ENCODE results near the gene CCDC88C.
A peak's percentile ranks its signal among the peaks of the same experiment; 100 is the strongest.
"Not testable (repeated sequence)": the region's sequence is repeated elsewhere in the genome, so short reads cannot be mapped to it uniquely, and the experiment has no call there.

CCDC88C gene, protein sequence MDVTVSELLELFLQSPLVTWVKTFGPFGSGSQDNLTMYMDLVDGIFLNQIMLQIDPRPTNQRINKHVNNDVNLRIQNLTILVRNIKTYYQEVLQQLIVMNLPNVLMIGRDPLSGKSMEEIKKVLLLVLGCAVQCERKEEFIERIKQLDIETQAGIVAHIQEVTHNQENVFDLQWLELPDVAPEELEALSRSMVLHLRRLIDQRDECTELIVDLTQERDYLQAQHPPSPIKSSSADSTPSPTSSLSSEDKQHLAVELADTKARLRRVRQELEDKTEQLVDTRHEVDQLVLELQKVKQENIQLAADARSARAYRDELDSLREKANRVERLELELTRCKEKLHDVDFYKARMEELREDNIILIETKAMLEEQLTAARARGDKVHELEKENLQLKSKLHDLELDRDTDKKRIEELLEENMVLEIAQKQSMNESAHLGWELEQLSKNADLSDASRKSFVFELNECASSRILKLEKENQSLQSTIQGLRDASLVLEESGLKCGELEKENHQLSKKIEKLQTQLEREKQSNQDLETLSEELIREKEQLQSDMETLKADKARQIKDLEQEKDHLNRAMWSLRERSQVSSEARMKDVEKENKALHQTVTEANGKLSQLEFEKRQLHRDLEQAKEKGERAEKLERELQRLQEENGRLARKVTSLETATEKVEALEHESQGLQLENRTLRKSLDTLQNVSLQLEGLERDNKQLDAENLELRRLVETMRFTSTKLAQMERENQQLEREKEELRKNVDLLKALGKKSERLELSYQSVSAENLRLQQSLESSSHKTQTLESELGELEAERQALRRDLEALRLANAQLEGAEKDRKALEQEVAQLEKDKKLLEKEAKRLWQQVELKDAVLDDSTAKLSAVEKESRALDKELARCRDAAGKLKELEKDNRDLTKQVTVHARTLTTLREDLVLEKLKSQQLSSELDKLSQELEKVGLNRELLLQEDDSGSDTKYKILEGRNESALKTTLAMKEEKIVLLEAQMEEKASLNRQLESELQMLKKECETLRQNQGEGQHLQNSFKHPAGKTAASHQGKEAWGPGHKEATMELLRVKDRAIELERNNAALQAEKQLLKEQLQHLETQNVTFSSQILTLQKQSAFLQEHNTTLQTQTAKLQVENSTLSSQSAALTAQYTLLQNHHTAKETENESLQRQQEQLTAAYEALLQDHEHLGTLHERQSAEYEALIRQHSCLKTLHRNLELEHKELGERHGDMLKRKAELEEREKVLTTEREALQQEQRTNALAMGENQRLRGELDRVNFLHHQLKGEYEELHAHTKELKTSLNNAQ (N-terminal part only)

DNA sequence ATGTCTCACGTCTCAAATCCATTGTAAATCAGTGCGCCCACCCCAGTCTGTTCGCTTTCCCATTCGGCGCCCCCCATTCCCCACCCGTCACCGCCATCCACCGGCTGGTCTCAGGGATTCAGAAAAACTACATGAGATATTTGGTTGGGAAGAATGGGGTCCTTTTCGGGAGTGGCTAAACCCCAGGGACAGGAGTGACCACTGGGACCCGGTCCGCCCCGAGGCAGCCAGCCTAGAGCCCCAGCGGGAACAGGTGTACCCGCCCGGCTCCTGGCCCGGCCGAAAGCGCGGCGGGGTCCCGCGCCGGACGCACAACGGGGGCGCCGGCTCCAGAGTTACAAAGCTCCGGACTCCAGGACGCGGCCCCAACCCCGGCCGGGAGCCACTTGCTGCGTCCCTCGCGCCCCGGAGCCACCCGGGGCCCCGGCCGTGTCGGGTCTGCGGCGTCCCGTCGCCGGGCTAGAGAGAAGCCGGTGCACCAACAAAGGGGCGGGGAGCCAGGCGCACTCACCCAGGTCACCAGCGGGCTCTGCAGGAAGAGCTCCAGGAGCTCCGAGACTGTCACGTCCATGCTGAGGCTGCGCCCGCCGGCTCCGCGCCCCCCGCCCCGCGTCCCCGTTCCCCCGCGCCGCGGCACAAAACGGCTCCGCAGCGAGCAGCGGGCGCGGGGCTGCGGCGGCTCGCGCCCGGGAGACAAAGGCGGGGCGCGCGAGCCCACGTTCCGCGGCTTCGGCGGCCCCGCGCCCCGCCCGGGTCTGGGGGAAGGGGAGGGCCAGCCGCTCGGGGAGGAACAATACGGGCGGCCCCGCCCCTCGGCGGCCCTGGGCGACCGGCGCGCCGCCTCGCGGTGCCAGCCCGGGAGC lies at the start of gene CCDC88C:
Gene CCDC88C, minus strand, starts transcription at position 701 of the 863 bp plus-strand sequence. Its CDS starts 130 bp downstream, at position 571.
- peak; percentile 77 for DNase-seq

DNA sequence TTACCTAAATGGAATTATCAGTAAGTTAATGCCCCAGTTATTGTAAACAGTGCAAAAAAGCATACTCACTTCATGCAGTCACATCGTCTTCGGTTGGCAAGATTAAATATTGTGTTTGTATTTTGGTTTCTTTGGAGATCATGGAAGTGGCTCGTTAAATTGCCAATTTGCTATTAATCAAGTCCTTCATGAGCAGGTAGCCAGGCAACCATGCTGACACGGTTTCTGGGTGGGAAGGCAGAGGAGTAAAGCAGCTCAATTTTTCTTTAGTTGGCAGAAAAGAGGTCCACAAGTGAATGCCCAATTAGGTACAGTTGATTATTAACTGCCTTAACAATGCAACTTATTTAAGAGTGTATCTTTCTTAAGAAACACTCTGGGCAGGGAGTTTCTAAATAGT lies 48.6 kb upstream of the CCDC88C start:
- no peak for DNase-seq

DNA sequence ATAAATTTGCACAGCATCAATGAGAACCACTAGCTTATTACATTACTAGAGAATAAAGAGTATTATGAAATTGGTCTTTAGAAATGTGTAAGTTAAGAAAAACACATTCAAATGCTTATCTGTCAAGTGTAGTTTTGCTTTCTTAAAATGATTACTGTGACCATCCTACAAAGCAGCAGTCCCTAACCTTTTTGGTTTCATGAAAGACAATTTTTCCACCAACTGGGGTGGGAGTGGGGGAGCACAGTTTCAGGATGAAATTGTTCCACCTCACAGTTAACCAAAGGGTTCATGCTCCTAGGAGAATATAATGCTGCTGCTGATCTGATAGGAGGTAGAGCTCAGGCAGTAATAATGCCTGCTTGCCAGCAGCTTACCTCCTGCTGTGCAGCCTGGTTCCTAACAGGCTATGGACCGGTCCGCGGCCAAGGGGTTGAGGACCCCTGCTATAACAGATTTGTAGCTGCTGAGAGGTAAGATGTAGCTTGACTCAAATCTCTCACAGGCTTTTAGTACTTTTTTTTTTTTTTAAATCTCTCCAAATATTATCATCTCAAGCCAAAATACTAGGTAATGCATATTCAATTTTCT lies 47.1 kb upstream of the CCDC88C start:
- DNase-seq = no peak

DNA sequence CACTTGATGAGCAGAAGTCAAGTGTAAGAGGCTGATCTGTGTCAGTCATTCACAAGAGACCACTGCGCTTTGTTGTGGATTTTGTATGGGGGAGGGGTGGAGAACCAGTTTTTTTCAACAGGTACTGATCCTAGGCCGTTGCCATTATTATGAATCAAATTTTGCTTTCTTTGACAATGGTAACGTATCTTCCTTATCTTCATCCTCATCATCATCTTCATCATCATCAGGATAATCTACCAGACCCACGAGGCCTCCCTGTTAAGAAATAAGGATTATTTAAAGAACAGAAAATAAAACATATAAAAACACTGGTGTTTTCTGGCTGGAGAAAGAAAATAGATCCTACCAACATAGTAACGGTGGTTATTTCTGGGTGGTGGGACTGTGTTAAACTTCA lies 41.0 kb upstream of the CCDC88C start:
- no peak for DNase-seq

DNA sequence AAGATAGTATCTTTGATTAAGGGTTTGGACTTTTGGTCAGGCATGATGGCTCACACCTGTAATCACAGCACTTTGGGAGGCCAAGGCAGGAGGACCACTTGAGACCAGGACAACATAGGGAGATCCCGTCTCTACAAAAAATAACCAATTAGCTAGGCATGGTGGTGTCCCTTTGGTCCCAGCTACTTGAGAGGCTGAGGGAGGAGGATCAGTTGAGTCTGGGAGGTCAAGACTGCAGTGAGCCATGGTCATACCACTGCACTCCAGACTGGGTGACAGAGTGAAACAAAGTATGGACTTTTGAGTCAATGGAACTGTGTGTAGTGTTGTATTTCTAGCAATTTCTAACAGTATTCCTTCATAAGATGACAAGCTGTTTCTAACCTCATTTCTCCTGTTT lies 38.7 kb upstream of the CCDC88C start:
- DNase-seq = no peak

DNA sequence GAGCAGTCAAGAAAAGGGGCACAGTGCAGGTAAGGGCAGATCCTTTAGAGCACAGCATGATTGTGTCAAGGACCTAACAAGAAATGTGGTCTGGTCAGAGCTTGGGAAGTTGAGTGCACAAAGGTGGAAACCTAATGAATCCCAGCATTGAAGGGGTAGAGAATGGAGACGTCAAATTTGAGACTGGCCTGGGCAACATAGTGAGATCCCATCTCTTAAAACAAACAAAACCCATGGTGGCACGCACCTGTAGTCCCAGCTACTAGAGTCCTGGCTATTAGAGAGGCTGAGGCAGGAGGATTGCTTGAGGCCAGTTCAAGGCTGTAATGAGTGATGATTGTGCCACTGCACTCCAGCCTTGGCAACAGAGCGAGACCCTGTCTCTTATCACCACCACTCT lies 37.0 kb upstream of the CCDC88C start:
- no peak for DNase-seq

DNA sequence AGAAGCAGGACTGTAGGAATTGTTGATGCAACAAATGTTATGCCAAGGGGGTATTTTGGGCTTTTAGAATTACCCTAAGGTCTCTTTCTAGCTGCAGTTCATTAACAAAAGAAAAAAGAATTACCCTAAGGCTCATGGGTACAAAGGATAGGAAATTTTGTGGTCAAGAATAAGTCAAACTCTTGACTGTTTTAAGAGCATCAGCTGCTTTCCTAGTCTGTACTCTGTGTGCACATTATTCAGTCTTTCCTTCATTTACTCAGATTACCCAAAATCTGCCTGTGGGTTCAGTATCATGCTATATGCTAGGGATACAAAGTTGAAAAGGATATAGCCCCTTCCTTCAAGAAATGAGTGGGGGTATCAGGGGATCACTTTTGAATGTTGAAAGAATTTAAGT lies 36.5 kb upstream of the CCDC88C start:
- no peak for DNase-seq

DNA sequence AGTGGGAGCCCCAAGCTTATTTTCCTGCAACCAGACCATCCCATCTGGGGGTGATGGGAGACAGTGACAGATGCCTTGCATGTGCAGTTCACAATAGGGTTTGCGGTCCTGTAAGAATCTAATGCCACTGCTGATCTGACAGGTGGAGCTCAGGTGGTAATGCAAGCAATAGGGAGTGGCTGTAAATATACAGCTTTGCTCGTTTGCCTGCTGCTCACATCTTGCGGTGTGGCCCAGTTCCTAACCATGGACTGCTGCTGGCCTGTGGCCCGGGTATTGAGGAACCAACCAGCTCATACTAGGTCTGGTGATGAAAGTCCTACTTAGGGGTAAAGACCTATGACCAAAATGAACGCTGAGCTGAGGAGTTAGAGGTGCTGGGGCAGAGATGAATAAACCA lies 36.1 kb upstream of the CCDC88C start:
- DNase-seq = no peak

DNA sequence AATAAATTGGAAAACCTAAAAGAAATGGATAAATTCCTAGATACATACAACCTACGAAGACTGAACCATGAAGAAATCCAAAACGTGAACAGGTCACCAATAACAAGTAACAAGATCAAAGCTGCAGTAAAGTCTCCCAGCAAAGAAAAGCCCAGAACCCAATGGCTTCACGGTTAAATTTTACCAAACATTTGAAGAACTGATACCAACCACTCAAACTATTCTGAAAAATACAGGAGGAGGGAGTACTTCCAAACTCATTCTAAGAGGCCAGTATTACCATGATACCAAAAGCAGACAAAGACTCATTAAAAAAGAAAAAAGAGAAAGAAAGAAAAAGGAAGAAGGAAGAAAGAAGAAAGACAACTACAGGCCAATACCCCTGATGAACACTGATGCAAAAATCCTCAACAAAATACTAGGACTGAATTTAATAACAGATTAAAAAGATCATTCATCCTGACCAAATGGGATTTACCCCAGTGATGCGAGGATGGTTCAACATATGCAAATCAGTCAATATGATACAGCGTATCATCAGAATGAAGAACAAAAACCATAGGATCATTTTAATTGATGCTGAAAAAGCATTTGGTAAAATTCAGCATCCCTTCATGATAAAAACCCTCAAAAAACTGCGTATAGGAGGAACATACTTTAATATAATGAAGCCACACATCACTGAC lies 26.9 kb upstream of the CCDC88C start:
- no peak for DNase-seq

DNA sequence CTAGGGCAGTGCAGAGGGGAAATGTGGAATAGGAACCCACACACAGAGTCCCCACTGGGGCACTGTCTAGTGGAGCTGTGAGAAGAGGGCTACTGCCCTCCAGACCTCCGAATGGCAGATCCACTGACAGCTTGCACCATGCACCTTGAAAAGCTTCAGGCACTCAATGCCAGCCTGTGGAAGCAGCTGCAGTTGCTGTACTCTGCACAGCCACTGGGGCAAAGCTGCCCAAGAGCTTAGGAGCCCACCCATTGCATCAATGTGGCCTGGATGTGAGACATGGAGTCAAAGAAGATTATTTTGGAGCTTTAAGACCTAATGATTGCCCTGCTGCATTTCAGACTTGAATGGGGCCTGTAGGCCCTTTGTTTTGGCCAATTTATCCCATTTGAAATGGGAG lies 21.7 kb upstream of the CCDC88C start:
- no peak for DNase-seq

DNA sequence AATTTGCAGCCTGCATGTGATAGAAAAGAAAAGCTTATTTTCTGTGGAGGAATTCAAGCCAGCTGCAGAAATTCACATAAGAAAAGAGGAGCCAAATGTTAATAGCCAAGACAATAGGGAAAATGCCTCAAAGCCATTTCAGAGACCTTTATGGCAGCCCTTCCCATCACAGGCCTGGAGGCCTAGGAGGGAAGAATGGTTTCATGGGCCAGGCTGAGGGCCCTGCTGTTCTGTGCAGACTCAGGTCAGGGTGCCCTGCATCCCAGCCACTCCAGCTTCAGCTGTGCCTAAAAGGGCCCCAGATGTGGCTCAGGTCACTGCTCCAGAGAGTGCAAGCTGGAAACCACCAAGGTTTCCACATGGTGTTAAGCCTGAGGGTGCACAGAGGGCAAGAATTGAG lies 21.2 kb upstream of the CCDC88C start:
- DNase-seq = no peak

DNA sequence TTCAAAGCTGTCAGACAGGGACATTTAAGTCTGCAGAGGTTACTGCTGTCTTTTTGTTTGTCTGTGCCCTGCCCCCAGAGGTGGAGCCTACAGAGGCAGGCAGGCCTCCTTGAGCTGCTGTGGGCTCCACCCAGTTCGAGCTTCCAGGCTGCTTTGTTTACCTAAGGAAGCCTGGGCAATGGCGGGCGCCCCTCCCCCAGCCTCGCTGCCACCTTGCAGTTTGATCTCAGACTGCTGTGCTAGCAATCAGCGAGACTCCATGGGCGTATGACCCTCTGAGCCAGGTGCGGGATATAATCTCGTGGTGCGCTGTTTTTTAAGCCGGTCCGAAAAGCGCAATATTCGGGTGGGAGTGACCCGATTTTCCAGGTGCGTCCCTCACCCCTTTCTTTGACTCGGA lies 18.6 kb upstream of the CCDC88C start:
- not testable (repeated sequence) for DNase-seq

DNA sequence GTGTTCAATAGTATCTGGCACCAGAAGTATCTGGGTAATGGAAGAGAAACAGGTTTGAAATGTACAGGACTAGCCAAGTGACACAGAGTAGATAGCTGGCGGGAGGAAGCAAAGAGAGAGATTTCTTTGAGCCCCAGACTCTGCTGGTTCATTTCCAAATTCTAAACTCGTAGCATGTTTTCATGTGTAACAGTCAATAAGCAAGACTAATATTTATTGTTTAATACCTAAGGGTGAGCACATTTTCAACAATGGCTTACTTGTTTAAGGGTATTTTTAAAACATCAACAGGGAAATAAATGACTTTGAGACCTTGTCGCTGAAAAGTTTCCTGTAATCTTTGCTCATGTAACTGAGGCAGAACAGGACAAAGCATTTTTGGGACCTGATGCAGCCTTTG lies 11.8 kb upstream of the CCDC88C start:
- no peak for DNase-seq

DNA sequence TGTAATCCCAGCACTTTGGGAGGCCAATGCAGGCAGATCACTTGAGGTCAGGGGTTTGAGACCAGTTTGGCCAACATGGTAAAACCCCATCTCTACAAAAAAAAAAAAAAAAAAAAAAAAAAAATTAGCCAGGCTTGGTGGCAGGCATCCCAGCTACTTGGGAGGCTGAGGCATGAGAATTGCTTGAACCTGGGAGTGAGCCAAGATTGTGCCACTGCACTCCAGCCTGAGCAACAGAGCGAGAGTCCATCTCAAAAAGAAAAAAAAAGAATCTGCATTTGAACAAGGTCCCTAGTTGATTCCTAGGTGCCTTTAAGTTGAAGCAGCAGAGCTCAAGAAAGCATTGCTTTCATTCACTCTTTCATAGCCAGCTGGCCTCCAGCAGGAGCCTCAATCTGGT lies 11.3 kb upstream of the CCDC88C start:
- DNase-seq = not testable (repeated sequence)

DNA sequence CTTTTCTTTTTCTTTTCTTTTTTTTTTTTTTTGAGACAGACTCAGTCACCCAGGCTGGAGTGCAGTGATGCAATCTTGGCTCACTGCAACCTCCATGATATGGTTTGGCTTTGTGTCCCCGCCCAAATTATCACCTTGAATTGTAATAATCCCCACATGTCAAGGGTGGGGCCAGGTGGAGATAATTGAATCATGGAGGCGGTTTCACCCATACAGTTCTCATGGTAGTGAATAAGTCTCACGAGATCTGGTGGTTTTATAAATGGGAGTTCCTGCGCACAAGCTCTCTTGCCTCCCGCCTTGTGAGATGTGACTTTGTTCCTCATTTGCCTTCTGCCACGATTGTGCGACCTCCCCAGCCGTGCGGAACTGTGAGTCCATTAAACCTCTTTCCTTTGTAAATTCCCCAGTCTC lies 7.9 kb upstream of the CCDC88C start:
- not testable (repeated sequence) for DNase-seq

DNA sequence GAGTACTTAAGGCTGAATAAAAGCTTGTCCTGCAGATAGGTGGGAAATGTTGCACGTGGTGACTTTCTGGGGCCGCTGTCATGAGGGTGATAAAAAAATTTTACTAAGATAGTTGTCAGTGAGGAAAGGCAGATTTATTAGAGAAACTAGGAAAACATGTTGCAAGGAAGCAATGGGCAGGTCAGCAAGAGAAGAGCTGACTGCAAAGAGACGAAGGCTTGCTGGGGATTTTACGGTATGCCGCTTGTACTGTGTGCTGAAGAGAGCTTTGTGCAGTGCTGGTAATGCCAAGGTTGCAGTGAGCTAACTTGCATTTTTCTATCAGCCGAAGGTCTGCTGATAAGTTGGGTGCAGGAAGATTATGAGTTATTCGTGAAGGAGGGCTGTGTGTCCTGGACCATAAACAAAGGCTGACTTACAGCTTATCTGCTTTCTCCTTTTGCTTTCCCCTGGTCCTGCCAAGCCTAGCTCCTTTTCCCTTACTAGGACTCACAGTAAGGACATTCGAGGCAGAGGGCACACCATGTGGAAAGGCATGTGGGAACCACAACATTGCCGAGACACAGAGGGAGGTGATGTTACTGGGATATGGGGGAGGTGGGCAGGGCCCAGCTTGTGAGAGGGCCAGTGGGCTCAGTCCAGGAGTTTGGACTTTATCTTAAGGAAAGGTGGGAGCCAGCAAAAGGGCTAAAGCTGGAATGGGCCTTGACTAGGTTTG lies 7.4 kb upstream of the CCDC88C start:
- no peak for DNase-seq

DNA sequence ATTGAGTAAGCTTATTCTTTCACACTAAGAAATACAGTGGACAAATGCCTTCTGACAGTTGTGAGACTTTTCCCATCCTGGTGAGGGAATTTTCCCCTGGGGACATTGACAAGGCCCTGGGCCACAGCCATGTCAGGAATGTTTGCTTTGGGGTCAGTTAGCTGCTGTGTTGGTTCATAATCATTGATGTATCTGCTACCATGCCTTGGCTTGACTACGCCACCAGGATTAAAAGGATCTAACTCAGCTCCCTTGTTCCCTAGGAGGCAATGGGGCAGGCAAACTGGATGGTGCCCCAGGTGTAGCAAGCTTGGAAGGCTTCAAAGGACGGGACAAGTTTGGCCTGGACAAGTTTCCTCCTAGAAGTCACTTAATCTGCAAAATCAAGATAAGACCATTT lies 3.1 kb upstream of the CCDC88C start:
- no peak for DNase-seq

DNA sequence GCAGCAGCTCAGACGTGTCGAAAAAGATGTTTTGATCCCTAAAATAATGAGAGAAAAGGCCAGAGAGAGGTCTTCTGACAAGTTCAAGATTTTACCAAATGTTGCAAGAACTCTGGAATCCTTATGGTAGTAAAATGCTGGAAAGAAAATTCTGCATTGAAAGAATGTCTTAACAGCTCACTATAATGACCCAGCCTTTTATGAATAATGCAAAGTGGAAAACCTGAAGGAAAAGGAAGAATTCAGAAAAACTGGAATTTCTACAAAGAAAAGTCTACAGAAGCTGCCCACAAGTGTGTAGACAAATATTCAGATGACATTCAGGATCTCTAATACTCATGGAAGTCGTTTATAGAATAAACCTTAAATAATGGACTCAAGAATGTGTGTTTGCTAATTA lies 1.8 kb upstream of the CCDC88C start:
- DNase-seq = no peak

DNA sequence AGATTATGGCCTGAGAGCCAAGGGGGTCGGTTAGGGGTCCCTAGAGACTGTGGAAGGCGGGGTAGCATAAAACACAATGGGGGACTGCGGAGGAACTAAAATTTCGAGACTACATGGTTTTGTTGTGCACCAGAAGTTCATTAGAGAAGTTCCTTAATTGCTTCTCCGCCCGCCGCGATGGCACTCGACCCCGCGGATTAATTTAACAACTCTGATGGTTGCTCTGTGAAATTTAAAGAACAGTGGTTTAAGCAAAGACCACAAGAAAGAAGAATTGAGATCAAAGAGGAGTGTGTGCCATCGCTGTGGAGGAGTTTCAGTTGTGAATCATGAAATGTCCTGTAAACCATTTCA lies 1.4 kb upstream of the CCDC88C start:
- peak; percentile 83 for DNase-seq

DNA sequence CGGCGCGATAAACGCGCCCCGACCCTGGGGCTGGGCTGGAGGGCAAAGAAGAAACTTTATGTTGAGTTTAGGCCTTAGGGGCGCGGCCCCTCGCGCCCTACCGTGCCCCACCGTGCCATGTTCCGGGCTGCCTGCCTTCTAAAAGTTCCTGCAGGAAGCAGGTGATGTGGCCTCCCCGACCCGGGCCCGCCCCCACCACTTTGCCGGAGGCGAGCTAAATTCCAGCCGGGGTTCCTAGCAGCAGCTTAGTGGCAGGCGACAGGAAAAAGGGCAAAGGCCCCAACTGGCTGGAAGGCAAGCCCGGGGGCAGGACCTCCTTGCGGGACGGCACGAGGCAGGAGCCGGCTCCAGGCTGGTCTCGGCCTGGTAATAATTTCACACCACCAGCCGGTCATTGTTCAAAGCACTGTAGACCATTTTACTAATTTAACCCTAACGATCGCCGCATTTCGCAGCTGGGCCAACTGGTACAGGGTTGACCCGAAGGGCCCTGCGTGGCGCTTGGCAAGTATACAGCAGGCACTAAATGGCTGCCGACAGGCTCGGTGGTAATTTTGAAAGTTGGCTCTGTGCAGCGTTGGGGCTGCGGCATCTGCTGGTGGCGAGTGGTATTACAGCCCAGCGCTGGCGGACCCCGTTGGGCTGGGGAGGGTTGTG lies 895 bp upstream of the CCDC88C start:
- peak; percentile 88 for DNase-seq

Data from CD4-positive, alpha-beta T cell treated with Interleukin-17A for 1 hour (primary cell).